ENCODE results near the gene DCLK2. TPM values are rescaled to one million over a fixed set of nuclear protein-coding genes. Genes with fewer than 3 reads are reported as not detected.
A peak's percentile ranks its signal among the peaks of the same experiment; 100 is the strongest.

DCLK2 gene
- total and polyA plus RNA-seq, 2 of the 4 experiments (the other 2 are of a cell fraction), result 11.3 to 15.5 TPM

DNA sequence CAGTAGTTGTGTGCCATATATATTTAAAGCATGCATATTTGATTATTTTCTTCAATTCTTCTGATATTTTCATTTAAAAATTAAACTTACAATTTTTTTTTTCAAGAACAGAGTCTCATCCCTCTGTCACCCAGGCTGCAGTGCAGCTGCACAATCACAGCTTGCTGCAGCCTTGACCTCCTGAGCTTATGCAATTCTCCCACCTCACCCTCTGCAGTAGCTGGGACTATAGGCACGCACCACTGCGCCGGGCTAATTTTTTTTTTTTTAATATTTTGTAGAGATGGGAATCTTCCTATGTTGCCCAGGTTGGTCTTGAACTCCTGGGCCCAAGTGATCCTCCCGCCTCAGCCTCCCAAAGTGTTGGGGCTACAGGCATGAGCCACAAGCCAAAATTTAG, 5.8 kb upstream of the DCLK2 start:
- Histone ChIP-seq H2BK20ac (ENCODE audit: low read depth, low read length) (no peak overlapping the region), H3K4me1 (ENCODE audit: control insufficient read depth, insufficient read depth, low read length) (peaks cover 5% of the 10 kb centered on the region; the same call in 1 of the 2 replicates), H4K91ac (ENCODE audit: insufficient read depth, low read depth, low read length) (no peak overlapping the region), H2BK15ac (ENCODE audit: low read depth, low read length) (no peak overlapping the region; the same call in 2 of the 3 replicates), H3K79me1 (ENCODE audit: low read depth in 1 of 2, low read length in 2 of 2) (no peaks in the 10 kb centered on the region), H3K23ac (ENCODE audit: low read depth, low read length) (no peak overlapping the region), H3K27ac (ENCODE audit: insufficient read depth, low read length) (no peak overlapping the region), H3K27me3 (ENCODE audit: control insufficient read depth, insufficient read depth, low read length) (no peaks in the 10 kb centered on the region), H4K8ac (ENCODE audit: low read depth in 2 of 2, low read length in 2 of 2) (no peak overlapping the region), H2BK120ac (ENCODE audit: low read depth, low read length) (no peak overlapping the region), H3K9me1 (ENCODE audit: insufficient read depth, low read length) (0 out of 2 replicates have a peak, but pooled peaks cover 2% of the 10 kb centered on the region), H3K4me3 (ENCODE audit: insufficient read depth, low read depth, low read length) (no peak overlapping the region), H2AK9ac (replicated peaks; ENCODE audit: low read depth, low read length, poor library complexity) (no peak overlapping the region), H4K5ac (ENCODE audit: low read depth, low read length) (no peak overlapping the region; the same call in 1 of the 2 replicates), H2BK5ac (ENCODE audit: low read depth, low read length, poor library complexity, severe bottlenecking) (no peak overlapping the region), H3K9me3 (ENCODE audit: control insufficient read depth, insufficient read depth, low read length) (no peaks in the 10 kb centered on the region), H3K14ac (replicated peaks; ENCODE audit: low read depth, low read length) (no peak overlapping the region), H4K20me1 (ENCODE audit: insufficient read depth, low read length) (no peaks in the 10 kb centered on the region), H2AK5ac (ENCODE audit: low read depth, low read length) (no peak overlapping the region), H3K9ac (ENCODE audit: low read depth, low read length) (no peak overlapping the region), H3K18ac (ENCODE audit: low read depth, low read length) (0 out of 2 replicates have a peak overlapping the region, but pooled peaks have one; percentile 26), H3K56ac (ENCODE audit: extremely low read depth, insufficient read depth, low read length) (no peak overlapping the region), H3K36me3 (ENCODE audit: control insufficient read depth, insufficient read depth, low read length) (no peaks in the 10 kb centered on the region), H3K4ac (ENCODE audit: low read depth, low read length) (no peak overlapping the region), H2AFZ (replicated peaks; ENCODE audit: low read length, poor library complexity) (no peak overlapping the region), H3K4me2 (ENCODE audit: low read depth, low read length) (no peak overlapping the region)
- ATAC-seq (ENCODE audit: low read depth), result no peak
- in situ Hi-C loops (cut with MboI; ENCODE audit: low sequenced_read_pairs) (loop anchor here (5.0 kb wide), 1 partner anchor 60 kb away; no protein-coding TSS in a partner anchor), intact Hi-C loops (cut with micrococcal nuclease) (no loop called here), dilution Hi-C loops (cut with HindIII; ENCODE audit: low sequenced_read_pairs, unreplicated experiment) (no loop called here)
- ChIA-PET CTCF (no interaction called here), POLR2A (ENCODE audit: unreplicated experiment) (no interaction called here)
- TF ChIP-seq MAFK (IDR thresholded peaks at IDR 0.05; ENCODE audit: low read depth, low read length), result no peak
- TF ChIP-seq, protein P1, sequence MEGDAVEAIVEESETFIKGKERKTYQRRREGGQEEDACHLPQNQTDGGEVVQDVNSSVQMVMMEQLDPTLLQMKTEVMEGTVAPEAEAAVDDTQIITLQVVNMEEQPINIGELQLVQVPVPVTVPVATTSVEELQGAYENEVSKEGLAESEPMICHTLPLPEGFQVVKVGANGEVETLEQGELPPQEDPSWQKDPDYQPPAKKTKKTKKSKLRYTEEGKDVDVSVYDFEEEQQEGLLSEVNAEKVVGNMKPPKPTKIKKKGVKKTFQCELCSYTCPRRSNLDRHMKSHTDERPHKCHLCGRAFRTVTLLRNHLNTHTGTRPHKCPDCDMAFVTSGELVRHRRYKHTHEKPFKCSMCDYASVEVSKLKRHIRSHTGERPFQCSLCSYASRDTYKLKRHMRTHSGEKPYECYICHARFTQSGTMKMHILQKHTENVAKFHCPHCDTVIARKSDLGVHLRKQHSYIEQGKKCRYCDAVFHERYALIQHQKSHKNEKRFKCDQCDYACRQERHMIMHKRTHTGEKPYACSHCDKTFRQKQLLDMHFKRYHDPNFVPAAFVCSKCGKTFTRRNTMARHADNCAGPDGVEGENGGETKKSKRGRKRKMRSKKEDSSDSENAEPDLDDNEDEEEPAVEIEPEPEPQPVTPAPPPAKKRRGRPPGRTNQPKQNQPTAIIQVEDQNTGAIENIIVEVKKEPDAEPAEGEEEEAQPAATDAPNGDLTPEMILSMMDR (conservative IDR thresholded peaks at IDR 0.05; ENCODE audit: low read depth, low read length), result no peak
- no peak for TF ChIP-seq FOS (IDR thresholded peaks at IDR 0.05; ENCODE audit: low read depth, low read length)
- TF ChIP-seq BHLHE40 (IDR thresholded peaks at IDR 0.05; ENCODE audit: low read depth, low read length), result no peak
- no peak for TF ChIP-seq RAD21 (IDR thresholded peaks at IDR 0.05; ENCODE audit: low read length)
- no peak for TF ChIP-seq NFE2L2 (IDR thresholded peaks at IDR 0.05; ENCODE audit: low read depth, low read length)
- no peak for TF ChIP-seq POLR2A (IDR thresholded peaks at IDR 0.05; ENCODE audit: low read depth, low read length)
- TF ChIP-seq RCOR1 (IDR thresholded peaks at IDR 0.05; ENCODE audit: insufficient replicate concordance, low read length), result no peak
- no peak for TF ChIP-seq SMC3 (IDR thresholded peaks at IDR 0.05; ENCODE audit: low read depth, low read length)
- TF ChIP-seq MXI1 (IDR thresholded peaks at IDR 0.05; ENCODE audit: borderline replicate concordance, low read depth, low read length), result no peak
- TF ChIP-seq, protein P2, sequence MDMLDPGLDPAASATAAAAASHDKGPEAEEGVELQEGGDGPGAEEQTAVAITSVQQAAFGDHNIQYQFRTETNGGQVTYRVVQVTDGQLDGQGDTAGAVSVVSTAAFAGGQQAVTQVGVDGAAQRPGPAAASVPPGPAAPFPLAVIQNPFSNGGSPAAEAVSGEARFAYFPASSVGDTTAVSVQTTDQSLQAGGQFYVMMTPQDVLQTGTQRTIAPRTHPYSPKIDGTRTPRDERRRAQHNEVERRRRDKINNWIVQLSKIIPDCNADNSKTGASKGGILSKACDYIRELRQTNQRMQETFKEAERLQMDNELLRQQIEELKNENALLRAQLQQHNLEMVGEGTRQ (IDR thresholded peaks at IDR 0.05; ENCODE audit: low read depth, low read length), result no peak
- TF ChIP-seq, protein P3, sequence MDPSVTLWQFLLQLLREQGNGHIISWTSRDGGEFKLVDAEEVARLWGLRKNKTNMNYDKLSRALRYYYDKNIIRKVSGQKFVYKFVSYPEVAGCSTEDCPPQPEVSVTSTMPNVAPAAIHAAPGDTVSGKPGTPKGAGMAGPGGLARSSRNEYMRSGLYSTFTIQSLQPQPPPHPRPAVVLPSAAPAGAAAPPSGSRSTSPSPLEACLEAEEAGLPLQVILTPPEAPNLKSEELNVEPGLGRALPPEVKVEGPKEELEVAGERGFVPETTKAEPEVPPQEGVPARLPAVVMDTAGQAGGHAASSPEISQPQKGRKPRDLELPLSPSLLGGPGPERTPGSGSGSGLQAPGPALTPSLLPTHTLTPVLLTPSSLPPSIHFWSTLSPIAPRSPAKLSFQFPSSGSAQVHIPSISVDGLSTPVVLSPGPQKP (IDR thresholded peaks at IDR 0.05; ENCODE audit: borderline replicate concordance, low read depth, low read length), result no peak
- TF ChIP-seq MAZ (IDR thresholded peaks at IDR 0.05; ENCODE audit: borderline replicate concordance, low read depth, low read length), result no peak
- TF ChIP-seq CHD1 (IDR thresholded peaks at IDR 0.05; ENCODE audit: low read depth, low read length), result no peak
- TF ChIP-seq RFX5 (IDR thresholded peaks at IDR 0.05; ENCODE audit: low read depth, low read length), result no peak
- TF ChIP-seq CEBPB (IDR thresholded peaks at IDR 0.05; ENCODE audit: low read depth, low read length), result no peak
- BruUV-seq (replicated peaks), result no TSS peak
- no peak for DNase-seq
- WGBS, 2 experiments (ENCODE audit: extremely low coverage in 2 of 2, insufficient read length in 1 of 2), result no CpG with 5 or more reads among the region's 4 CpGs

Data from IMR-90 (cell line).